Suprapubic skin (tissue), 4 donors: ENCODE measurements around the gene NMRAL1.

ENCODE experiments used
- EP300 ChIP-seq: sonication (generic); formaldehyde crosslinking; IDR thresholded peaks from one replicate; pipeline ENCODE4 v1.6.1; 2017; ENCODE audit warnings: antibody characterized with exemption
- POLR2AphosphoS5 ChIP-seq, 3 donors: sonication (generic); formaldehyde crosslinking; IDR thresholded peaks; one replicate each; pipeline ENCODE4 v1.6.1; 2017; ENCODE audit warnings: antibody characterized with exemption in 3 of 3
- TF ChIP-seq, protein P1 (sequence below), 2 donors: fragments of 200-600 bp in 1 of 2; fragments of 450-650 bp in 1 of 2; sonication (generic) in 1 of 2; IDR thresholded peaks; one replicate each; pipeline ENCODE4 v1.5.1; 2016 to 2019; ENCODE audit warnings: antibody characterized with exemption in 2 of 2, mild to moderate bottlenecking in 1 of 2, moderate library complexity in 1 of 2

- TF ChIP-seq EP300: no peak
- TF ChIP-seq, protein P1, sequence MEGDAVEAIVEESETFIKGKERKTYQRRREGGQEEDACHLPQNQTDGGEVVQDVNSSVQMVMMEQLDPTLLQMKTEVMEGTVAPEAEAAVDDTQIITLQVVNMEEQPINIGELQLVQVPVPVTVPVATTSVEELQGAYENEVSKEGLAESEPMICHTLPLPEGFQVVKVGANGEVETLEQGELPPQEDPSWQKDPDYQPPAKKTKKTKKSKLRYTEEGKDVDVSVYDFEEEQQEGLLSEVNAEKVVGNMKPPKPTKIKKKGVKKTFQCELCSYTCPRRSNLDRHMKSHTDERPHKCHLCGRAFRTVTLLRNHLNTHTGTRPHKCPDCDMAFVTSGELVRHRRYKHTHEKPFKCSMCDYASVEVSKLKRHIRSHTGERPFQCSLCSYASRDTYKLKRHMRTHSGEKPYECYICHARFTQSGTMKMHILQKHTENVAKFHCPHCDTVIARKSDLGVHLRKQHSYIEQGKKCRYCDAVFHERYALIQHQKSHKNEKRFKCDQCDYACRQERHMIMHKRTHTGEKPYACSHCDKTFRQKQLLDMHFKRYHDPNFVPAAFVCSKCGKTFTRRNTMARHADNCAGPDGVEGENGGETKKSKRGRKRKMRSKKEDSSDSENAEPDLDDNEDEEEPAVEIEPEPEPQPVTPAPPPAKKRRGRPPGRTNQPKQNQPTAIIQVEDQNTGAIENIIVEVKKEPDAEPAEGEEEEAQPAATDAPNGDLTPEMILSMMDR (IDR thresholded peaks at IDR 0.05): no peak
- no peak for TF ChIP-seq POLR2AphosphoS5 (IDR thresholded peaks at IDR 0.05)
Observed at GRCh38 chr16:4412159-4412558, 62.3 kb downstream of the NMRAL1 start.
